ENCODE results near the gene SEC23A.
"Not testable (repeated sequence)": the region's sequence is repeated elsewhere in the genome, so short reads cannot be mapped to it uniquely, and the experiment has no call there.

Gene SEC23A

GRCh38 chr14:39025250-39025809, 77.7 kb downstream of the SEC23A start:
- no peaks in the 10 kb centered on the region for H3F3A ChIP-seq (ENCODE audit: control insufficient read depth, insufficient read depth)
- H3K79me2 ChIP-seq (ENCODE audit: control insufficient read depth, low read length): no peaks in the 10 kb centered on the region
- H3K9me2 ChIP-seq (replicated peaks; ENCODE audit: control insufficient read depth, low read length): no peaks in the 10 kb centered on the region
- H3K36me3 ChIP-seq (ENCODE audit: control insufficient read depth, low read length): no peaks in the 10 kb centered on the region; the same call in 1 of the 2 replicates
- H3K27me3 ChIP-seq (ENCODE audit: control insufficient read depth, low read length): no peaks in the 10 kb centered on the region
- H3K27ac ChIP-seq (ENCODE audit: low read depth, low read length): no peak overlapping the region
- H3K4me3 ChIP-seq (ENCODE audit: low read length): no peak overlapping the region
- H3K4me1 ChIP-seq (ENCODE audit: control insufficient read depth, low read length): no peaks in the 10 kb centered on the region
- no peaks in the 10 kb centered on the region for H4K20me1 ChIP-seq (ENCODE audit: control insufficient read depth, insufficient read depth, low read depth, low read length)
- TF ChIP-seq CTCF (IDR thresholded peaks at IDR 0.05; ENCODE audit: low read depth, low read length, poor library complexity, severe bottlenecking) (no peak), EZH2phosphoT487 (IDR thresholded peaks at IDR 0.05; ENCODE audit: borderline replicate concordance, low read length) (no peak)
- H3K9me3 ChIP-seq (ENCODE audit: control insufficient read depth, insufficient read depth, low read length): no peaks in the 10 kb centered on the region
- no peak overlapping the region for H3K4me2 ChIP-seq (ENCODE audit: low read length)

GRCh38 chr14:39023939-39024871, 78.8 kb downstream of the SEC23A start:
- Histone ChIP-seq H3K27me3 (ENCODE audit: control insufficient read depth, low read length) (no peaks in the 10 kb centered on the region), H4K20me1 (ENCODE audit: control insufficient read depth, insufficient read depth, low read depth, low read length) (no peaks in the 10 kb centered on the region), H3K9me2 (replicated peaks; ENCODE audit: control insufficient read depth, low read length) (no peaks in the 10 kb centered on the region), H3K4me2 (ENCODE audit: low read length) (no peak overlapping the region), H3K4me1 (ENCODE audit: control insufficient read depth, low read length) (no peaks in the 10 kb centered on the region), H3K4me3 (ENCODE audit: low read length) (no peak overlapping the region), H3K9me3 (ENCODE audit: control insufficient read depth, insufficient read depth, low read length) (no peaks in the 10 kb centered on the region), H3K79me2 (ENCODE audit: control insufficient read depth, low read length) (no peaks in the 10 kb centered on the region), H3K27ac (ENCODE audit: low read depth, low read length) (no peak overlapping the region), H3K36me3 (ENCODE audit: control insufficient read depth, low read length) (no peaks in the 10 kb centered on the region), H3F3A (ENCODE audit: control insufficient read depth, insufficient read depth) (no peaks in the 10 kb centered on the region)
- no peak for TF ChIP-seq CTCF (IDR thresholded peaks at IDR 0.05; ENCODE audit: low read depth, low read length, poor library complexity, severe bottlenecking)

GRCh38 chr14:39017096-39018016, 85.7 kb downstream of the SEC23A start:
- H3K79me2 ChIP-seq (ENCODE audit: control insufficient read depth, low read length); H3F3A ChIP-seq (ENCODE audit: control insufficient read depth, insufficient read depth); H3K36me3 ChIP-seq (ENCODE audit: control insufficient read depth, low read length); H3K4me1 ChIP-seq (ENCODE audit: control insufficient read depth, low read length); H3K27me3 ChIP-seq (ENCODE audit: control insufficient read depth, low read length); H3K9me2 ChIP-seq (replicated peaks; ENCODE audit: control insufficient read depth, low read length); H3K9me3 ChIP-seq (ENCODE audit: control insufficient read depth, insufficient read depth, low read length); H3K4me2 ChIP-seq (ENCODE audit: low read length); H3K4me3 ChIP-seq (ENCODE audit: low read length); H3K27ac ChIP-seq (ENCODE audit: low read depth, low read length); H4K20me1 ChIP-seq (ENCODE audit: control insufficient read depth, insufficient read depth, low read depth, low read length): not testable (repeated sequence)

All from DOHH2 (cell line).